Measurements from ENCODE around the gene NTM.

- TF ChIP-seq CTCF (IDR thresholded peaks at IDR 0.05) (no peak), POLR2A (IDR thresholded peaks at IDR 0.05) (no peak)
Measured at GRCh38 chr11:131637469-131638175, 267.2 kb downstream of the NTM start.
